BJ (cell line): ENCODE results near the gene SORCS3. TPM values are rescaled to one million over a fixed set of nuclear protein-coding genes. Genes with fewer than 3 reads are reported as not detected.

Experiments used
- CTCF ChIA-PET: fragments of 350-600 bp; formaldehyde crosslinking; extraction: SDS; loops from one replicate; lab custom pipeline; 2021; ENCODE audit warnings: antibody characterized with exemption, inconsistent platforms; lab: Yijun Ruan, JAX
- POLR2A ChIA-PET: fragments of 300-600 bp; sonication (Branson Sonifier 250); formaldehyde crosslinking; extraction: SDS; loops from one replicate; lab custom pipeline; 2021; ENCODE audit warnings: antibody characterized with exemption; lab: Charles Lee
- DNase-seq: peaks from one replicate; pipeline ENCODE4 v3.0.0-alpha.2; 2011; ENCODE audit warnings: low read depth
- H3K27me3 ChIP-seq: 2 replicates; pipeline ENCODE4 v1.6.0; 2011; ENCODE audit warnings: low read length; ENCODE audit not compliant: control insufficient read depth, insufficient read depth
- H3K36me3 ChIP-seq: 2 replicates; pipeline ENCODE4 v1.5.1; 2011; ENCODE audit warnings: low read length; ENCODE audit not compliant: control insufficient read depth, insufficient read depth
- H3K4me3 ChIP-seq: 2 replicates; pipeline ENCODE4 v1.5.1; 2011; ENCODE audit warnings: low read depth, mild to moderate bottlenecking, control low read depth, low read length
- CTCF ChIP-seq: IDR thresholded peaks from 2 replicates; pipeline ENCODE4 v1.5.1; 2011; ENCODE audit warnings: low read depth, mild to moderate bottlenecking, control low read depth, inconsistent platforms, low read length, moderate library complexity; ENCODE audit not compliant: insufficient read depth
- polyA plus RNA-seq: library from polyadenylated mRNA; depleted of rRNA; stranded (reverse); fragments of >200 nt; gene quantifications from 2 replicates; pipeline ENCODE4 v1.2.3, GENCODE V29; 2011

The SORCS3 gene
- polyA plus RNA-seq, 1 experiment: not detected

- Histone ChIP-seq H3K4me3 (no peak overlapping the region), H3K27me3 (no peaks in the 10 kb centered on the region), H3K36me3 (no peaks in the 10 kb centered on the region)
- POLR2A ChIA-PET: no interaction called here
- DNase-seq: no peak
- no peak for TF ChIP-seq CTCF
- CTCF ChIA-PET: no interaction called here
Observed at GRCh38 chr10:105262666-105263065, 621.6 kb downstream of the SORCS3 start.

GRCh38 chr10:105266966-105267539 is 626.0 kb downstream of the SORCS3 start:
- DNase-seq: no peak
- Histone ChIP-seq H3K27me3 (no peaks in the 10 kb centered on the region), H3K36me3 (no peaks in the 10 kb centered on the region), H3K4me3 (no peak overlapping the region)
- CTCF ChIA-PET: no interaction called here
- POLR2A ChIA-PET: no interaction called here
- no peak for TF ChIP-seq CTCF

GRCh38 chr10:105268961-105269360 is 627.9 kb downstream of the SORCS3 start:
- no peak for DNase-seq
- ChIA-PET CTCF (no interaction called here), POLR2A (no interaction called here)
- TF ChIP-seq CTCF: no peak
- Histone ChIP-seq H3K36me3 (no peaks in the 10 kb centered on the region), H3K27me3 (no peaks in the 10 kb centered on the region), H3K4me3 (no peak overlapping the region)

GRCh38 chr10:105269689-105270088 is 628.6 kb downstream of the SORCS3 start:
- TF ChIP-seq CTCF: no peak
- ChIA-PET CTCF (no interaction called here), POLR2A (no interaction called here)
- DNase-seq: no peak
- Histone ChIP-seq H3K27me3 (no peaks in the 10 kb centered on the region), H3K4me3 (no peak overlapping the region), H3K36me3 (no peaks in the 10 kb centered on the region)

GRCh38 chr10:105274556-105275070 is 633.5 kb downstream of the SORCS3 start:
- DNase-seq: no peak
- Histone ChIP-seq H3K36me3 (no peaks in the 10 kb centered on the region), H3K27me3 (no peaks in the 10 kb centered on the region), H3K4me3 (no peak overlapping the region)
- POLR2A ChIA-PET: no interaction called here
- CTCF ChIA-PET: no interaction called here
- TF ChIP-seq CTCF: no peak
